ENCODE measurements around the gene PDCD4.

PDCD4 gene

GRCh38 chr10:110859973-110860376, 11.8 kb upstream of the PDCD4 start:
- no peaks in the 10 kb centered on the region for H3K27me3 ChIP-seq
- no peak for TF ChIP-seq CTCF (IDR thresholded peaks at IDR 0.05)
- intact Hi-C loops (cut with DNase I; ENCODE audit: low total_unique reads): no loop called here
- H3K4me3 ChIP-seq: no peak overlapping the region
- no peaks in the 10 kb centered on the region for H3K9me3 ChIP-seq
- DNase-seq: peak in 1 of 2 donors; percentile 47
- H3K27ac ChIP-seq: peak overlapping the region in 1 of 2 donors; percentile 44
- peaks cover 0 to 34% (median 11%) of the 10 kb centered on the region in 4 donors for H3K4me1 ChIP-seq
- H3K36me3 ChIP-seq: no peaks in the 10 kb centered on the region

GRCh38 chr10:110860576-110861241, 11.0 kb upstream of the PDCD4 start:
- no peak for DNase-seq
- Histone ChIP-seq H3K4me1 (peaks cover 4 to 40% (median 16%) of the 10 kb centered on the region in 4 donors), H3K27me3 (no peaks in the 10 kb centered on the region), H3K36me3 (no peaks in the 10 kb centered on the region), H3K9me3 (no peaks in the 10 kb centered on the region), H3K27ac (no peak overlapping the region), H3K4me3 (no peak overlapping the region)
- intact Hi-C loops (cut with DNase I; ENCODE audit: low total_unique reads): no loop called here
- TF ChIP-seq CTCF (IDR thresholded peaks at IDR 0.05): no peak

GRCh38 chr10:110861476-110861875, 10.3 kb upstream of the PDCD4 start:
- DNase-seq: no peak
- H3K27ac ChIP-seq: no peak overlapping the region
- no peak for TF ChIP-seq CTCF (IDR thresholded peaks at IDR 0.05)
- H3K9me3 ChIP-seq: no peaks in the 10 kb centered on the region
- H3K4me3 ChIP-seq: no peak overlapping the region
- H3K4me1 ChIP-seq: peaks cover 4 to 40% (median 22%) of the 10 kb centered on the region in 4 donors
- H3K27me3 ChIP-seq: no peaks in the 10 kb centered on the region
- intact Hi-C loops (cut with DNase I; ENCODE audit: low total_unique reads): no loop called here
- H3K36me3 ChIP-seq: no peaks in the 10 kb centered on the region

GRCh38 chr10:110861930-110862649, 9.6 kb upstream of the PDCD4 start:
- intact Hi-C loops (cut with DNase I; ENCODE audit: low total_unique reads): no loop called here
- H3K27me3 ChIP-seq: no peaks in the 10 kb centered on the region
- peaks cover 4 to 40% (median 24%) of the 10 kb centered on the region in 4 donors for H3K4me1 ChIP-seq
- no peak overlapping the region for H3K27ac ChIP-seq
- DNase-seq: no peak
- H3K36me3 ChIP-seq: no peaks in the 10 kb centered on the region
- H3K9me3 ChIP-seq: no peaks in the 10 kb centered on the region
- TF ChIP-seq CTCF (IDR thresholded peaks at IDR 0.05): no peak
- H3K4me3 ChIP-seq: no peak overlapping the region

- Histone ChIP-seq H3K27me3 (no peaks in the 10 kb centered on the region), H3K27ac (no peak overlapping the region), H3K9me3 (no peaks in the 10 kb centered on the region), H3K4me1 (peaks cover 4 to 44% (median 26%) of the 10 kb centered on the region in 4 donors), H3K4me3 (no peak overlapping the region), H3K36me3 (no peaks in the 10 kb centered on the region)
- no peak for TF ChIP-seq CTCF (IDR thresholded peaks at IDR 0.05)
- intact Hi-C loops (cut with DNase I; ENCODE audit: low total_unique reads): no loop called here
- no peak for DNase-seq
Measured at GRCh38 chr10:110862961-110863360, 8.8 kb upstream of the PDCD4 start.
